Measurements from ENCODE around the gene GRIK4. TPM values are rescaled to one million over a fixed set of nuclear protein-coding genes. Genes with fewer than 3 reads are reported as not detected.

GRIK4 gene
- total and polyA plus RNA-seq, 2 donors (not counting 3 experiments of a cell fraction or from before 2014, with no cell fraction given) = 0.81 to 1.6 TPM

DNA sequence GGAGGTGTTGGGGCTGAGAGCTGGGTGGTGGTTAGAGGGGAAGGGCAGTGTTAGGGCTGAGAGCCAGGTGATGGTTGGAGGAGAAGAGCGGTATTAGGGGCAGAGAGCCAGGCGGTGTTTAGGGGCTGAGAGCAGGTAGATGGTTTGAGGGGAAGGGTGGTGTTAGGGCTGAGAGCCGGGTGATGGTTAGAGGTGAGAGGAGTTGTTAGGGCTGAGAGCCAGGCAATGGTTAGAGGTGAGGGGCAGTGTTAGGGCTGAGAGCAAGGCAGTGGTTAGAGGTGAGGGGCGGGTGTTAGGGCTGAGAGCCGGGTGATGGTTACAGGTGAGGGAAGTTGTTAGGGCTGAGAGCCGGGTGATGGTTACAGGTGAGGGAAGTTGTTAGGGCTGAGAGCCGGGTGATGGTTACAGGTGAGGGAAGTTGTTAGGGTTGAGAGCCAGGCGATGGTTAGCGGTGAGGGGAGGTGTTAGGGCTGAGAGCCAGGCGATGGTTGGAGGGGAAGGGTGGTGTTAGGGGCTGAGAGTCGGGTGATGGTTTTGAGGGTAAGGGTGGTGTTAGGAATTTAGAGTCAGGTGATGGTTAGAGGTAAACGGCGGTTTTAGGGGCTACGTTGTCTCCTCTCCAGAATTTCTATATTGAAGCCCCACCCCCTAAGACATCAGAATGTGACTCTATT, 282.4 kb downstream of the GRIK4 start:
- BruUV-seq (replicated peaks) = no TSS peak
- Histone ChIP-seq H3K4me1 (ENCODE audit: control insufficient read depth, extremely low read depth, insufficient read depth, low read length) (no peaks in the 10 kb centered on the region), H3K9me1 (replicated peaks; ENCODE audit: control insufficient read depth, extremely low read depth, insufficient read depth, low read length) (no peaks in the 10 kb centered on the region), H3K4me3 (replicated peaks in 1 of 3; ENCODE audit: insufficient read depth in 1 of 3, low read depth in 1 of 3, low read length in 3 of 3) (no peak overlapping the region), H3K4me2 (ENCODE audit: insufficient read depth, low read length) (no peak overlapping the region), H4K20me1 (replicated peaks; ENCODE audit: control insufficient read depth, extremely low read depth, insufficient read depth, low read length) (no peaks in the 10 kb centered on the region), H2AFZ (ENCODE audit: low read depth, low read length) (no peak overlapping the region), H3K27me3 (ENCODE audit: control insufficient read depth in 2 of 2, insufficient read depth in 2 of 2, low read length in 2 of 2) (peaks cover 12 to 15% of the 10 kb centered on the region in 2 experiments), H3K9ac (replicated peaks; ENCODE audit: extremely low read depth, insufficient read depth, low read length) (no peak overlapping the region), H3K36me3 (ENCODE audit: control insufficient read depth in 2 of 2, extremely low read depth in 1 of 2, insufficient read depth in 2 of 2, low read length in 2 of 2) (no peaks in the 10 kb centered on the region), H3K27ac (ENCODE audit: insufficient read depth, low read depth, low read length) (no peak overlapping the region), H3K79me2 (ENCODE audit: control insufficient read depth, insufficient read depth, low read length) (no peaks in the 10 kb centered on the region), H3K9me3 (replicated peaks; ENCODE audit: control insufficient read depth, insufficient read depth, low read length) (no peaks in the 10 kb centered on the region)
- no peak for DNase-seq (ENCODE audit: low read depth, low spot score)
- FAIRE-seq = no peak
- dilution Hi-C loops (cut with MboI; ENCODE audit: extremely low pct_ligation_motif_present, low sequenced_read_pairs) = no loop called here
- CTCF ChIA-PET = interaction anchor here (0.8 to 4.2 kb wide), 2 partner anchors 8 to 13 kb away, joined by 4 to 21 read pairs; no protein-coding TSS in a partner anchor
- intact Hi-C loops (cut with micrococcal nuclease) = no loop called here
- POLR2A ChIA-PET = no interaction called here
- TF ChIP-seq FOS (IDR thresholded peaks at IDR 0.05; ENCODE audit: borderline replicate concordance, insufficient read depth, low read length) (no peak), JUN (IDR thresholded peaks at IDR 0.05; ENCODE audit: borderline replicate concordance, insufficient read depth, insufficient read length, low read depth) (no peak), POLR2A (IDR thresholded peaks at IDR 0.05; ENCODE audit: low read depth, low read length) (no peak), EZH2 (IDR thresholded peaks at IDR 0.05; ENCODE audit: borderline replicate concordance, low read depth, low read length, severe bottlenecking) (no peak), MYC (IDR thresholded peaks at IDR 0.05; ENCODE audit: low read depth, low read length) (no peak), CTCF (IDR thresholded peaks at IDR 0.05; ENCODE audit: extremely low read depth in 1 of 2, insufficient read depth in 1 of 2, low read depth in 1 of 2, low read length in 2 of 2) (no peak), GATA2 (IDR thresholded peaks at IDR 0.05; ENCODE audit: insufficient read depth, insufficient read length, low read depth, low read length) (no peak), POLR2AphosphoS5 (IDR thresholded peaks at IDR 0.05; ENCODE audit: insufficient read depth, low read depth, low read length) (no peak)
- TF ChIP-seq, protein P1, sequence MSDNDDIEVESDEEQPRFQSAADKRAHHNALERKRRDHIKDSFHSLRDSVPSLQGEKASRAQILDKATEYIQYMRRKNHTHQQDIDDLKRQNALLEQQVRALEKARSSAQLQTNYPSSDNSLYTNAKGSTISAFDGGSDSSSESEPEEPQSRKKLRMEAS (IDR thresholded peaks at IDR 0.05; ENCODE audit: insufficient read depth, insufficient read length) = no peak
